ENCODE results near the gene PCGF1. TPM values are rescaled to one million over a fixed set of nuclear protein-coding genes. Genes with fewer than 3 reads are reported as not detected.

PCGF1 gene
- total and polyA plus RNA-seq, 9 of the 15 experiments (the other 6 are each of a cell fraction or from before 2014, with no cell fraction given), result 20.3 to 45.7 (median 29.3) TPM

GRCh38 chr2:74529357-74530238 is 22.1 kb upstream of the PCGF1 start, which contains the start of the genes AUP1 and HTRA2 (continued):
- peak; percentile 81 for TF ChIP-seq PML (IDR thresholded peaks at IDR 0.05; ENCODE audit: low read length)
- TF ChIP-seq PCBP1 (IDR thresholded peaks at IDR 0.05; ENCODE audit: low read depth, low read length, poor library complexity, severe bottlenecking), result no peak
- TF ChIP-seq RFX5 (IDR thresholded peaks at IDR 0.05; ENCODE audit: low read depth, low read length), result no peak
- TF ChIP-seq, protein P1, sequence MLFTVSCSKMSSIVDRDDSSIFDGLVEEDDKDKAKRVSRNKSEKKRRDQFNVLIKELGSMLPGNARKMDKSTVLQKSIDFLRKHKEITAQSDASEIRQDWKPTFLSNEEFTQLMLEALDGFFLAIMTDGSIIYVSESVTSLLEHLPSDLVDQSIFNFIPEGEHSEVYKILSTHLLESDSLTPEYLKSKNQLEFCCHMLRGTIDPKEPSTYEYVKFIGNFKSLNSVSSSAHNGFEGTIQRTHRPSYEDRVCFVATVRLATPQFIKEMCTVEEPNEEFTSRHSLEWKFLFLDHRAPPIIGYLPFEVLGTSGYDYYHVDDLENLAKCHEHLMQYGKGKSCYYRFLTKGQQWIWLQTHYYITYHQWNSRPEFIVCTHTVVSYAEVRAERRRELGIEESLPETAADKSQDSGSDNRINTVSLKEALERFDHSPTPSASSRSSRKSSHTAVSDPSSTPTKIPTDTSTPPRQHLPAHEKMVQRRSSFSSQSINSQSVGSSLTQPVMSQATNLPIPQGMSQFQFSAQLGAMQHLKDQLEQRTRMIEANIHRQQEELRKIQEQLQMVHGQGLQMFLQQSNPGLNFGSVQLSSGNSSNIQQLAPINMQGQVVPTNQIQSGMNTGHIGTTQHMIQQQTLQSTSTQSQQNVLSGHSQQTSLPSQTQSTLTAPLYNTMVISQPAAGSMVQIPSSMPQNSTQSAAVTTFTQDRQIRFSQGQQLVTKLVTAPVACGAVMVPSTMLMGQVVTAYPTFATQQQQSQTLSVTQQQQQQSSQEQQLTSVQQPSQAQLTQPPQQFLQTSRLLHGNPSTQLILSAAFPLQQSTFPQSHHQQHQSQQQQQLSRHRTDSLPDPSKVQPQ (CRISPR knock-in tag; IDR thresholded peaks at IDR 0.05; ENCODE audit: borderline replicate concordance), result no peak
- TF ChIP-seq TGIF2 (CRISPR knock-in tag; IDR thresholded peaks at IDR 0.05), result no peak
- TF ChIP-seq ZNF785 (CRISPR knock-in tag; IDR thresholded peaks at IDR 0.05), result no peak
- TF ChIP-seq MGA (IDR thresholded peaks at IDR 0.05), result peak; percentile 6; the same call in 1 of the 2 replicates
- no peak for TF ChIP-seq NFIX (CRISPR knock-in tag; IDR thresholded peaks at IDR 0.05; ENCODE audit: low read depth)
- TF ChIP-seq SRF (CRISPR knock-in tag; IDR thresholded peaks at IDR 0.05), result peak in 1 of 2 experiments; percentile 59; a peak in 1 of 4 replicates
- TF ChIP-seq PYGO2 (tag; IDR thresholded peaks at IDR 0.05), result no peak

All from K562 (cell line).